Measurements from ENCODE around the gene NUPR1. TPM values are rescaled to one million over a fixed set of nuclear protein-coding genes. Genes with fewer than 3 reads are reported as not detected.
"Not testable (repeated sequence)": the region's sequence is repeated elsewhere in the genome, so short reads cannot be mapped to it uniquely, and the experiment has no call there.

Gene NUPR1
- total and polyA plus RNA-seq, 9 donors, result 27.1 to 56.7 (median 38.9) TPM

DNA sequence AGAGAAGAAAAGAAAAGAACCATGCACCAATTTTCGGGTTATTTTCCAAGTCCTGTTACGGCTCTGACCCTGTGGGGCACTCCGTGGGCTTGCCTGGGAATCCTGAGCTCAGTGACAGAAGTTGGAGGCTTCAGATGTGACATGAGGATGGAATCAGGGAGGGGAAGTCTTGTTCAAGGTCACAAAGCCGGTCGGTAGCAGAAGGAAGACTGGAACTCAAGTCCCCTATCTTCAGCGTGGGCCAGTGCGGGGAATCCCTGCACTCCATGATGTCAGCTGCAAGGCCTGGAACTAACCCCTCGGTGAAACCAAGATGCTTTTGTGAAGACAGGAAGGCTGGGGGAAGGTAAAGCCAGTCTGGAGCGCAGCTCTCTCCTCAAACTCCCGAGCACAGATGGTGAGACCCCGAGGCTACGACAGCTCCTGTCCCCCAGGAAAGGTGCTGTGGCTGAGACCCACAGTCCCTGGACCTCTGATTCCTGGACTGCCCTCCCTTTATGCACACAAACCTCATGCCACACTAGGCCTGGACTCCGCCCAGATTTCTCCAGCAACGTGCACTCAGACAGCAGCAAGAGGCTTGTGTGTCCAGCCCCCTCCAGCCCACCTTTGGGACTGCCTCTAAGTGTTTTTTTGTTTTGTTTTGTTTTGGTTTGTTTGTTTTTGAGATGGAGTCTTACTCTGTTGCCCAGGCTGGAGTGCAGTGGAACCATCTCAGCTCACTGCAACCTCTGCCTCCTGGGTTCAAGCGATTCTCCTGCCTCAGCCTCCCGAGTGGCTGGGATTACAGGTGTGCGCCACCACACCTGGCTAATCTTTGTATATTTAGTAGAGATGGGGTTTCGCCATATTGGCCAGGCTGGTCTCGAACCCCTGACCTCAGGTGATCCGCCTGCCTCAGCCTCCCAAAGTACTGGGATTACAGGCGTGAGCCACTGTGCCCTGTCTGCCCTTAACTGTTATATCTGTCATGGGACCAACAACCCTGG lies 26.7 kb downstream of the NUPR1 start:
- Histone ChIP-seq H3K27me3 (ENCODE audit: control insufficient read depth, insufficient read depth, low read length) (no peaks in the 10 kb centered on the region), H3K4me3 (ENCODE audit: low read length) (no peak overlapping the region), H3K4me1 (ENCODE audit: control insufficient read depth, insufficient read depth, low read length) (peaks cover 4% of the 10 kb centered on the region), H3K36me3 (ENCODE audit: control insufficient read depth, insufficient read depth, low read length) (no peaks in the 10 kb centered on the region), H3K27ac (ENCODE audit: low read length) (no peak overlapping the region), H3K9me3 (replicated peaks; ENCODE audit: control insufficient read depth, low read depth, low read length) (no peaks in the 10 kb centered on the region)
- WGBS (ENCODE audit: insufficient coverage), result 79% methylated on average over 15 of the region's 21 CpGs
- no peak for DNase-seq

GRCh38 chr16:28511031-28511430 lies 27.7 kb downstream of the NUPR1 start:
- no peak overlapping the region for H3K4me3 ChIP-seq (ENCODE audit: low read length)
- no peaks in the 10 kb centered on the region for H3K36me3 ChIP-seq (ENCODE audit: control insufficient read depth, insufficient read depth, low read length)
- no peaks in the 10 kb centered on the region for H3K9me3 ChIP-seq (replicated peaks; ENCODE audit: control insufficient read depth, low read depth, low read length)
- peaks cover 2% of the 10 kb centered on the region for H3K27me3 ChIP-seq (ENCODE audit: control insufficient read depth, insufficient read depth, low read length)
- H3K27ac ChIP-seq (ENCODE audit: low read length), result no peak overlapping the region
- peaks cover 4% of the 10 kb centered on the region for H3K4me1 ChIP-seq (ENCODE audit: control insufficient read depth, insufficient read depth, low read length)
- 93% methylated on average over 2 of the region's 3 CpGs for WGBS (ENCODE audit: insufficient coverage)
- no peak for DNase-seq

DNA sequence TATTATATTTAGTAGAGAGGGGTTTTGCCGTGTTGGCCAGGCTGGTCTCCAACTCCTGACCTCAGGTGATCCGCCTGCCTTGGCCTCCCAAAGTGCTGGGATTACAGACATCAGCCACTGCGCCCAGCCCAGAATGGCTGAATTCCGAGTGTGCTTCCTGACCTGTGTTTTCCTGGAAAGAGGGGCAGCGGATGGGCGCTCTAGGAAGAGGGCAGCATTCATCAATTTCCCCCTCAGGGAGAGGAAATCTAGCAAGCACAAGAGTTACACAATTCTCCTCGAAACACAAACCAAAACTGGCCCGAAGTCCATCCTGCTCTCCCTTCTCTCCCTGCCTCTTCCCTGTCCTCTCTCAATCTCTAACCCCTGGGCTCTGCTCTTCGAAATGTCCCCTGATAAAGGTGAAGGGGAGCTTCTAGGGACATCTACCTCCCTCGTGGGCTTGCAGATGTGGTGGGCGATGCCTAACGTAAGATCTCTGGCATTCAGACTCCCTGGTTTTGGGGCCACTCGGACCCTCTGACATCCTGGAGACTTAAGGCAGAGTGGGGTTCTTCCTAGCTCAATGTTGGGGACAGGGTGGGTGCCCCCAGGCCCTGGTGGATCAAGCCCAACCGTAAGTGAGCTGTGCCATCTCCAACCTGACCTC lies 33.2 kb downstream of the NUPR1 start:
- DNase-seq, result no peak
- no peak overlapping the region for H3K27ac ChIP-seq (ENCODE audit: low read length)
- peaks cover 4% of the 10 kb centered on the region for H3K4me1 ChIP-seq (ENCODE audit: control insufficient read depth, insufficient read depth, low read length)
- H3K27me3 ChIP-seq (ENCODE audit: control insufficient read depth, insufficient read depth, low read length), result peaks cover 6% of the 10 kb centered on the region
- no peak overlapping the region for H3K4me3 ChIP-seq (ENCODE audit: low read length)
- no peaks in the 10 kb centered on the region for H3K36me3 ChIP-seq (ENCODE audit: control insufficient read depth, insufficient read depth, low read length)
- H3K9me3 ChIP-seq (replicated peaks; ENCODE audit: control insufficient read depth, low read depth, low read length), result no peaks in the 10 kb centered on the region
- 79% methylated on average over 6 of the region's 14 CpGs for WGBS (ENCODE audit: insufficient coverage)

DNA sequence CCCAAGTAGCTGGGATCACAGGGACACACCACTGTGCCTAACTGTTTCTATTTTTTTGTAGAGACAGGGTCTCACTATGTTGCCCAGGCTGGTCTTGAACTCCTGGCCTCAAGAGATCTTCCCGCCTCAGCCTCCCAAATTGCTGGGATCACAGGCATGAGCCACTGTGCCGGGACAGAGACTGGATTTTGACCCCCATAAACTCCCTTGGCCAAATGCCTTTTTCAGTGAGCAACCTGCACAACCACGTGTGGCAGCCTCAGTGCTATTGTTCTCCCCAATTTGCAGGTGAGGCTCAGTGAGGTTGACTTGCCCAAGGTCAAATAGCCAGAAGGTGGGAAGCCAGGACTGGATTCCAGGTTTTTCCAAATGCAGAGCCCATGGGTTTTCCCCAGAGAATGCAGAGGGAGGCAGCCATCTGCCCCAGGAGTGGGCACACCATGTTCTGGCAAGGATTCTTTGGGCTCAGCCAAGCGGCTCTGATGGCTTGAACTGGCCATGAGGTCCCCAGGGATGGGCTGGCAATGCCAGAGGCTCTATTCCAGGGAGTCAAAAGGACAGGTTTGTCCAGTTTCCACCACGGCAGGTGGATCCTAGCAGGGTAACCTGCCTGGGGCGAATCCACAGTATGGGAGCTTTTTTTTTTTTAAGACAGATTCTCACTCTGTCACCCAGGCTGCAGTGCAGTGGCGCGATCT lies 33.9 kb downstream of the NUPR1 start:
- WGBS (ENCODE audit: insufficient coverage), result 57% methylated on average over 4 of the region's 8 CpGs
- no peaks in the 10 kb centered on the region for H3K36me3 ChIP-seq (ENCODE audit: control insufficient read depth, insufficient read depth, low read length)
- no peak overlapping the region for H3K4me3 ChIP-seq (ENCODE audit: low read length)
- DNase-seq, result no peak
- H3K9me3 ChIP-seq (replicated peaks; ENCODE audit: control insufficient read depth, low read depth, low read length), result no peaks in the 10 kb centered on the region
- no peak overlapping the region for H3K27ac ChIP-seq (ENCODE audit: low read length)
- H3K27me3 ChIP-seq (ENCODE audit: control insufficient read depth, insufficient read depth, low read length), result peaks cover 6% of the 10 kb centered on the region
- H3K4me1 ChIP-seq (ENCODE audit: control insufficient read depth, insufficient read depth, low read length), result peaks cover 4% of the 10 kb centered on the region

GRCh38 chr16:28503470-28504259 lies 35.1 kb downstream of the NUPR1 start:
- Histone ChIP-seq H3K36me3 (ENCODE audit: control insufficient read depth, insufficient read depth, low read length) (no peaks in the 10 kb centered on the region), H3K4me1 (ENCODE audit: control insufficient read depth, insufficient read depth, low read length) (peaks cover 4% of the 10 kb centered on the region), H3K9me3 (replicated peaks; ENCODE audit: control insufficient read depth, low read depth, low read length) (no peaks in the 10 kb centered on the region), H3K27me3 (ENCODE audit: control insufficient read depth, insufficient read depth, low read length) (peaks cover 6% of the 10 kb centered on the region), H3K4me3 (ENCODE audit: low read length) (no peak overlapping the region), H3K27ac (ENCODE audit: low read length) (no peak overlapping the region)
- DNase-seq, result no peak
- WGBS (ENCODE audit: insufficient coverage), result 70% methylated on average over 11 of the region's 15 CpGs

- no peaks in the 10 kb centered on the region for H3K9me3 ChIP-seq (replicated peaks; ENCODE audit: control insufficient read depth, low read depth, low read length)
- DNase-seq, result no peak
- H3K36me3 ChIP-seq (ENCODE audit: control insufficient read depth, insufficient read depth, low read length), result no peaks in the 10 kb centered on the region
- WGBS (ENCODE audit: insufficient coverage), result 63% methylated on average over 2 of the region's 2 CpGs
- no peak overlapping the region for H3K4me3 ChIP-seq (ENCODE audit: low read length)
- no peaks in the 10 kb centered on the region for H3K4me1 ChIP-seq (ENCODE audit: control insufficient read depth, insufficient read depth, low read length)
- H3K27ac ChIP-seq (ENCODE audit: low read length), result no peak overlapping the region
- peaks cover 6% of the 10 kb centered on the region for H3K27me3 ChIP-seq (ENCODE audit: control insufficient read depth, insufficient read depth, low read length)
Observed at GRCh38 chr16:28502290-28502689, 36.5 kb downstream of the NUPR1 start.

GRCh38 chr16:28501258-28502232 lies 37.2 kb downstream of the NUPR1 start:
- no peaks in the 10 kb centered on the region for H3K4me1 ChIP-seq (ENCODE audit: control insufficient read depth, insufficient read depth, low read length)
- DNase-seq, result no peak
- H3K36me3 ChIP-seq (ENCODE audit: control insufficient read depth, insufficient read depth, low read length), result no peaks in the 10 kb centered on the region
- peaks cover 6% of the 10 kb centered on the region for H3K27me3 ChIP-seq (ENCODE audit: control insufficient read depth, insufficient read depth, low read length)
- H3K4me3 ChIP-seq (ENCODE audit: low read length), result no peak overlapping the region
- H3K27ac ChIP-seq (ENCODE audit: low read length), result no peak overlapping the region
- 75% methylated on average over 6 of the region's 19 CpGs for WGBS (ENCODE audit: insufficient coverage)
- H3K9me3 ChIP-seq (replicated peaks; ENCODE audit: control insufficient read depth, low read depth, low read length), result no peaks in the 10 kb centered on the region

- H3K4me3 ChIP-seq (ENCODE audit: low read length); H3K36me3 ChIP-seq (ENCODE audit: control insufficient read depth, insufficient read depth, low read length); H3K9me3 ChIP-seq (replicated peaks; ENCODE audit: control insufficient read depth, low read depth, low read length); H3K4me1 ChIP-seq (ENCODE audit: control insufficient read depth, insufficient read depth, low read length); DNase-seq; H3K27ac ChIP-seq (ENCODE audit: low read length); H3K27me3 ChIP-seq (ENCODE audit: control insufficient read depth, insufficient read depth, low read length): not testable (repeated sequence)
- 84% methylated on average over 13 of the region's 18 CpGs for WGBS (ENCODE audit: insufficient coverage)
Observed at GRCh38 chr16:28500476-28501180, 38.1 kb downstream of the NUPR1 start.

Measured in muscle of leg (tissue), 11 donors.